ENCODE measurements around the gene ADGRG7. TPM values are rescaled to one million over a fixed set of nuclear protein-coding genes. Genes with fewer than 3 reads are reported as not detected.

The ADGRG7 gene
- total RNA-seq, 1 donor from 2014 or later = not detected

DNA sequence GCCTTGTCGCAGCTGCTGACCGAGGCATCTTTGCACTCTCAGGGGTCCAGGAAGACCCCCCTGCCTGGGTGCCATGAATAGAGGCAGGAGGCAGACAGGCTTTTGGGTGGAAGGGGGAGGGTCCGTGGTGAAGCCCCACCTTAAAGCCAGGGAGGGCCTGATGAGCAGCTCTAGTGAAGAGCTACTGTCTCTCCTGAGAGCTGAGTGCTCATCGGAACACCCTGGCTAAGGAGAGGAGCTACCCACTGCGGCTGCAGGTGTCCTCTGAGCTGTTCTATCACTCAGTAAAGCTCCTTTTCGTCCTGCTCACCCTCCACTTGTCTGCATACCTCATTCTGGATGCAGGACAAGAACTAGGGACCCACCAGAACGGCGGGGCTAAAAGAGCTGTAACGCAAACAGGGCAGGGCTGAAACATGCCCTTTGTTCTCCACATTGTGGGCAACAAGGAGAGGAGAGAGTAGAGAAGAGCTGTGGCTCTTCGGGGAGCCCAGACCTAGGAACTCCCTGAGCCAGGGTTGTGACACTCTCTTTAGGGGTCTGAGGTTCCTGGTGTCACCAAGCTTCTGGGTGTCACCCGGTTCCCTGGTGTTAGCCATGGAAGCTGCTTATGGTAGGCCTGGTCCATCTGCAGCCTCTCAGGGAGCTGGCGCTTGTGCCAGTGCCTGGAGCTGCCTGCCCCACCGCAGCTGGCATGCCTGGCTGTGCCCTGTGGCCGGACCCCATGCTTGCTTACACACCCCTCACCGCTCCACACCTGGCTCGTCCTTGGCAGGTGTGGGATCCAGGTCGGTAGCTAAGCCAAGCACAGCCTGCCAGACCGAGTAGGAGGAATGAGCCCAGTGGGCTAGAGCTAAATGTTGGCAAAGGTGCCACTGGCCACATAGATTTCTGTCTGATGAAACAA is 73.7 kb downstream of the ADGRG7 start:
- no peak for ATAC-seq

GRCh38 chr3:100693225-100693624 is 83.8 kb downstream of the ADGRG7 start:
- intact Hi-C loops (cut with micrococcal nuclease) = no loop called here
- DNase-seq = no peak
- no peak for ATAC-seq

More for the DNA sequence above, 73.7 kb downstream of the ADGRG7 start:
- no peak for DNase-seq
- intact Hi-C loops (cut with micrococcal nuclease) = no loop called here

DNA sequence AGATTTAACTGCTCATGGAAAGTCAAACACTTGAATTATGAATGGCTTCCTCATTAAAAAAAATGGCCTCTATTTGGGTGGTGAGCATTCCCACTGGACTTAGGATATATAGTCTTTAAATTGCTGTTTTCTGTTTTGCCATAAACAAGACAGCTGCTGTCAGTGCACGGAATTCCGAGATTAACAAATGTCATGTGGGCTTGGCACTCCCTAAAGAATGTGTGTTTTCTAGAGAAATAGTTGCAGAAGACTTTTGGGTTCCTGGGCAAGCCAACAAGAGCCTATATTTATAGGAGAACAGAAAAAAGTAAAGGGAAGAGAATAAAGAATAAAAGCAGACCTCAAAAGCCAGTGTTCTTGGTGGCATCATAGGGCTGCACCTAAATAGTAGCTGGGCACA is 86.3 kb downstream of the ADGRG7 start:
- intact Hi-C loops (cut with micrococcal nuclease) = no loop called here
- DNase-seq = no peak
- no peak for ATAC-seq

- DNase-seq (no peak), ATAC-seq (no peak)
- intact Hi-C loops (cut with micrococcal nuclease) = no loop called here
Observed at GRCh38 chr3:100696161-100696560, 86.8 kb downstream of the ADGRG7 start.

DNA sequence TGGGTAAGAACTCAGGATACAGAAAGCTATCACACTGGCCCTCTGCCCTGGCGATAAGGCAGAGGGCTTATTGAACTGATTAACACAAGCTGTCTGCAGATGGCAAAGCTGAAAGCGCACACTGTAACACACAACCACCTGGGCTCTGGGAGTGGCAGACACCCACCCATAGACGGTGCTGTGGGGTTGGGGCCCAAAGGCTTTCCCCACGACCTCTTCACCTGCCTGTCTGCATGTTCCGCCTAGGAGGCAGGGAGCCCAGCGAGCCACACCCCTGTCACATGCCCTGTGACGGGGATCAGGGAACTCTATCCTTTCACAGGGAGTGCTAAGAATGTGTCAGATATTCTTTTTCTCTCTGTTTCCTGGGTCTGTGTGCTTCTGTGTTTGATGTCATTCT is 87.8 kb downstream of the ADGRG7 start:
- DNase-seq (no peak), ATAC-seq (no peak)
- intact Hi-C loops (cut with micrococcal nuclease) = no loop called here

DNA sequence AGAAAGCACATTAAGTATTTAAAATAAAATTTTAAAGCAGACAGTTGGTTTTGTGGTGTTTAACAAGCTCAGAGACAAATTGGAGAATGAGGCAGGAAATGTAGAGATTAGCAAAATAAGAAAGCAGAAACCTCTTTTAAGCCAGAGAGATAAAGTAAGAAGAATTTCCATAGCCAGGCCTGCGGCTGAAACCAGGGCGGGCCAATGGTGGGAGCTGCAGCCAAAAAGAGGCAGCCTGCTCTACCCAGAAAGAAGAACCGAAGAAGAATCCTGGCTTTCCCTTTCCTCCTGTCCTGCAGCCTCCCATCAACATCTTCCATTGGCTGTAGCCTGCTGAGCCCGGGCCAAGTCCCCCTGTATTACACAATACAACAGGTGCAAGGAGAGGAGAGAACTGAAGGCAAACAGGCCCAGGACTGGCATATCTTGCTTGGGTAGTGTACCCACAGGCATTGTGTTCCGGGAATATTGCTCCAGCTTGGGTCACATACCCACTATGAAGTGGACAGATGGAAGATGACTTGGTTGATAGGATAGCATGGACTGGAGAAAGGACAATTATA is 88.4 kb downstream of the ADGRG7 start:
- DNase-seq = no peak
- intact Hi-C loops (cut with micrococcal nuclease) = no loop called here
- ATAC-seq = no peak

- intact Hi-C loops (cut with micrococcal nuclease) = no loop called here
- ATAC-seq (no peak), DNase-seq (no peak)
Observed at GRCh38 chr3:100698736-100699135, 89.3 kb downstream of the ADGRG7 start.

- DNase-seq = no peak
- intact Hi-C loops (cut with micrococcal nuclease) = no loop called here
- ATAC-seq = no peak
Observed at GRCh38 chr3:100700708-100701107, 91.3 kb downstream of the ADGRG7 start.

- DNase-seq (no peak), ATAC-seq (no peak)
- intact Hi-C loops (cut with micrococcal nuclease) = no loop called here
Observed at GRCh38 chr3:100702082-100702979, 92.9 kb downstream of the ADGRG7 start.

DNA sequence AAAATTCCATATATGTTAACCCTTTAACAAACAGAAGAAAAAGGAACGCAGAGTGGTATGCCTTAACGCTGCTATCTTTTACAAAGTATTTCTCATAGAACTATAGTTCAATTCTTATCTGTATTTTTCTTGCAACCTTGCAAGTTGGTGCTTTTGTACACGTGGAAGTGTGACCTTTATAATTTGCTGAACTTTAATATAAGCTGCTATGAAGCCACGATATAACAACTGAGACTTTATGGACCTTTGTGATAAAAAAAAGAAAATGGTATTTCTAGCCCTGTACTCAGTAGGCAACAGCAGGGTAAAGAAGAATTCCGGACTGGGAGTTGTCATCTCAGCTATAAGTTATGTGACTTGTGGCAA is 93.6 kb downstream of the ADGRG7 start:
- ATAC-seq (no peak), DNase-seq (no peak)
- intact Hi-C loops (cut with micrococcal nuclease) = no loop called here

DNA sequence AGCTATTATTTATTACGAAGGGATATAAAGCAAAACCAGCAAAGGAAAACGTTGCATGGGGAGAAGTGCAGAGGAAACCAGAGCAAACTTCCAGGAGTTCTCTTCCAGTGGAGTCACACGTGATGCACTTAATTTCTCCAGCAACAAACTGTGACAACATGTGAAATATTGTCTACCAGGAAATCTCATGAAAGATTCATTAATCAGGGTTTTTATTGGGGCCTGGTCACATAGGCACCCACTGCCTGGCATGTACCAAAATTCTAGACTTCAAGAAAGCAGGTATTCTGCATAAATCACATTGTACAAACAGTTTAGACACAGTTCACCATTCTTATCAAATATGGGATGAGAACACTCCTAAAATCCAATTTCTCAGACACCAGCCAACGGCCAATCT is 94.5 kb downstream of the ADGRG7 start:
- intact Hi-C loops (cut with micrococcal nuclease) = no loop called here
- DNase-seq (no peak), ATAC-seq (no peak)

DNA sequence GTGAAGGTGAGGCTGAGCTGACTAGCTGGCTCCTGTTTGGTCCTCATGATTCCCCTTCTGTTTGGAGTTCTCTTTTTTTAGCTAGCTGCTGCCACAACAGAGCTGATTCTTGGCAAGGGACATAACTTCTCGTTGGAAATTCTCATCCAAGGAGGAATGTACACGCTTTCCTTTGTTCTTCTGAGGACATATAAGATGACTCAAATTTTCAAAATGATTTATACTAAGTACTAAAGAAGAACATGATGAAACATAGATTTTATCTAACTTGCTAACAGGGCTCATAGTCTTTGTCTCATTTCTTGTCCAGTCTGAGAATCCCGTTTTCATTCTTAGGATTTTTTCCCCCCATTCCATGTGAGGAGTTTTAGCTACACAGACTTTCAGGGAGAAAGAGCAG is 97.0 kb downstream of the ADGRG7 start:
- no peak for ATAC-seq
- intact Hi-C loops (cut with micrococcal nuclease) = no loop called here
- no peak for DNase-seq

- no peak for ATAC-seq
- DNase-seq = no peak
- intact Hi-C loops (cut with micrococcal nuclease) = no loop called here
Observed at GRCh38 chr3:100708644-100708988, 99.2 kb downstream of the ADGRG7 start.

DNA sequence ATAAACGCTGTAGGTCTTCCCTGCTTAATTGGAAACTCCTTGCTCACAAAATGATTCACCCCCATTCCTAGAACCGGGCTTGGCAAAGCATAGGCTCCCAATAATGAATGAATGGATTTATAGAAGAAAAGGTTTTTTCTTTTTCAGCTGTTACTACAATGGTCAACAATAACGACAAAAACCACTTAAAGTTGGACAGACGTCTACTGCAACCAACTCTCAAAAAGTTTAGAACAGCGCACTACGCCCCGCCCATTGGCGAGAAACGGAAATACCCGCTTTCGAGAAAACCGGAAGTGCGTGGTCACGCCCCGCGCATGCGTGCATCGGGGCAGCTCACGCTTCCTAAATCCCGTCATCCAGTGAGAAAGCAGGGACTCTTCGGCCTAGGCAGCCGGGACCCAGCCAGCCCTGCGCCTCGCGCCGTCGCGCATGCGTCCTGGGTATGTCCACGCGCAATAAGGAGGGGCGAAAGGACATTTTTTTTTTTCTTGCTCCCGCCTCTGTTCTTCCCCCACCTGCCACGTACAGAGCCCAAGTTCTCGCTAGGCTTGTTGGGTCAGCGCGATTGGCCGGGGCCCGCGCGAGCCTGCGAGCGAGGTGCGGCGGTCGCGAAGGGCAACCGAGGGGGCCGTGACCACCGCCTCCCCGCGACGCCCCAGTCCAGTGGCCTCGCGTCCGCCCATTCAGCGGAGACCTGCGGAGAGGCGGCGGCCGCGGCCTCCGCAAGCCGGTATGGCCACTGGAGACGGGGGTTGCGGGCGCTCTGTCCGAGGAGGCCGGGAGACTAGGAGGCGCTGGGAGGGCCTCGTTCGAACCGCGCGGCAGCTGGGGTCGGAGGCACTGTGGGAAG is 99.8 kb downstream of the ADGRG7 start, which contains the start of gene TFG:
Gene TFG (plus strand): TSS at position 506 of the 853 bp plus-strand sequence. CDS start 4,192 bp downstream, outside the sequence.
- DNase-seq = peak; percentile 99

GRCh38 chr3:100709842-100710260 is 100.5 kb downstream of the ADGRG7 start:
- ATAC-seq = peak; percentile 25
- DNase-seq = peak; percentile 44
- intact Hi-C loops (cut with micrococcal nuclease) = no loop called here

More for the DNA sequence above, 99.8 kb downstream of the ADGRG7 start, which contains the start of gene TFG:
- intact Hi-C loops (cut with micrococcal nuclease) = no loop called here
- peak; percentile 97 for ATAC-seq

DNA sequence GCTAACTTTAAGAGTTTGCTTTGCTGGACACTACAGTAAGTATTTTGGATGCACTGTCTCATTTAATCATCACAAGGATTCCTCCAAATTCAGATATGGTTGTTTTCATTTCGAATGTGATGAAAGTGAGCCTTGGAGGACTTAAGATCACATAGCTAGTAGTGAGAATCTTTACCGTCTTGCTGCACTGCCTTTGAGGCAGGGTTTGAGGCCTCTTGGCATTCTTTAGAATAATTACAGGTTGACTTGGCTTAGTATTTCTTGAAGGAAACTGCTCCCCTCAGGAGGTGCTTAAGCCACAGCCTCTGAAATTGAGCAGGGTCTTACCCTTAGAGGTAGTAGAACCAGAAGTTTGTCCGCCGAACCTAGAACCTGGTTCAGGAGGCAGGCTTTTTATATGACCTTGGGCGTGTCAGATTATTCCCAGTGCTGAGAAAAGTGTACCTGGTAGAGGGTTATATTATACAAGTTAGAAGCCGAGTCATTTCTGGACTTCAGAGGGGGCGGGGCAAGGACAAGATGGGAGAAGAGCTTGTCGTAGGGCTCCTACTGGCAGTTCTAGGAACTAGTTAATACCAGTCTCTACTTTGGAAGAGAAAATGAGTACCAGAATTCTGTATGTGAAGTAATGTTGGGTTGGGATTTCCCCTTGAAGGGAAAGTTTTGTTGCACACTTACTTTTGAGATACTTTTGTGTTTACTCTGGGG is 101.0 kb downstream of the ADGRG7 start:
- intact Hi-C loops (cut with micrococcal nuclease) = no loop called here
- ATAC-seq = no peak
- no peak for DNase-seq

GRCh38 chr3:100715176-100715575 is 105.8 kb downstream of the ADGRG7 start:
- ATAC-seq (no peak), DNase-seq (no peak)
- intact Hi-C loops (cut with micrococcal nuclease) = no loop called here

GRCh38 chr3:100717063-100717462 is 107.7 kb downstream of the ADGRG7 start:
- DNase-seq (no peak), ATAC-seq (no peak)
- intact Hi-C loops (cut with micrococcal nuclease) = no loop called here
